ENCODE data around the gene COL4A2. TPM values are rescaled to one million over a fixed set of nuclear protein-coding genes. Genes with fewer than 3 reads are reported as not detected.

The COL4A2 gene
- polyA plus RNA-seq, 1 experiment: 886 TPM

- H3K27me3 ChIP-seq (ENCODE audit: control insufficient read depth, insufficient read depth, low read length): no peaks in the 10 kb centered on the region
- ChIA-PET CTCF (interaction anchor here (0.6 to 2.4 kb wide), 6 partner anchors 28 to 290 kb away, joined by 3 to 9 read pairs (median 4); no protein-coding TSS in a partner anchor), POLR2A (no interaction called here)
- H3K4me3 ChIP-seq (ENCODE audit: low read depth, low read length): no peak overlapping the region
- 0 out of 2 replicates have a peak, but pooled peaks cover 3% of the 10 kb centered on the region for H3K36me3 ChIP-seq (ENCODE audit: control insufficient read depth, insufficient read depth, low read length)
- DNase-seq (ENCODE audit: low read depth): no peak
- TF ChIP-seq CTCF (IDR thresholded peaks at IDR 0.05; ENCODE audit: insufficient read depth, low read depth, low read length): no peak
Observed at GRCh38 chr13:110322126-110322827, 15.2 kb downstream of the COL4A2 start.

GRCh38 chr13:110322828-110323171 lies 15.7 kb downstream of the COL4A2 start:
- H3K4me3 ChIP-seq (ENCODE audit: low read depth, low read length): no peak overlapping the region
- H3K36me3 ChIP-seq (ENCODE audit: control insufficient read depth, insufficient read depth, low read length): 0 out of 2 replicates have a peak, but pooled peaks cover under 1% of the 10 kb centered on the region
- ChIA-PET POLR2A (no interaction called here), CTCF (interaction anchor here (0.6 to 2.4 kb wide), 10 partner anchors 9 to 290 kb away, joined by 3 to 9 read pairs (median 3); no protein-coding TSS in a partner anchor)
- H3K27me3 ChIP-seq (ENCODE audit: control insufficient read depth, insufficient read depth, low read length): no peaks in the 10 kb centered on the region
- no peak for TF ChIP-seq CTCF (IDR thresholded peaks at IDR 0.05; ENCODE audit: insufficient read depth, low read depth, low read length)
- no peak for DNase-seq (ENCODE audit: low read depth)

GRCh38 chr13:110323172-110323891 lies 16.2 kb downstream of the COL4A2 start:
- TF ChIP-seq CTCF (IDR thresholded peaks at IDR 0.05; ENCODE audit: insufficient read depth, low read depth, low read length): peak; percentile 21; the same call in 1 of the 2 replicates
- ChIA-PET POLR2A (interaction anchor here (0.6 kb wide), 1 partner anchor 392 kb away, joined by 7 read pairs; no protein-coding TSS in a partner anchor), CTCF (interaction anchor here (0.6 to 2.4 kb wide), 11 partner anchors 8 to 289 kb away, joined by 3 to 9 read pairs (median 4); no protein-coding TSS in a partner anchor)

GRCh38 chr13:110324026-110324749 lies 17.1 kb downstream of the COL4A2 start:
- Histone ChIP-seq H3K36me3 (ENCODE audit: control insufficient read depth, insufficient read depth, low read length) (no peaks in the 10 kb centered on the region), H3K4me3 (ENCODE audit: low read depth, low read length) (no peak overlapping the region), H3K27me3 (ENCODE audit: control insufficient read depth, insufficient read depth, low read length) (no peaks in the 10 kb centered on the region)
- no peak for TF ChIP-seq CTCF (IDR thresholded peaks at IDR 0.05; ENCODE audit: insufficient read depth, low read depth, low read length)
- CTCF ChIA-PET: interaction anchor here (0.9 to 2.4 kb wide), 8 partner anchors 7 to 102 kb away, joined by 3 to 9 read pairs (median 4); no protein-coding TSS in a partner anchor
- no peak for DNase-seq (ENCODE audit: low read depth)
- POLR2A ChIA-PET: interaction anchor here (0.6 kb wide), 1 partner anchor 23 kb away, joined by 7 read pairs; no protein-coding TSS in a partner anchor

More at GRCh38 chr13:110323172-110323891, 16.2 kb downstream of the COL4A2 start:
- peak; percentile 65 for DNase-seq (ENCODE audit: low read depth)
- no peaks in the 10 kb centered on the region for H3K36me3 ChIP-seq (ENCODE audit: control insufficient read depth, insufficient read depth, low read length)
- H3K27me3 ChIP-seq (ENCODE audit: control insufficient read depth, insufficient read depth, low read length): no peaks in the 10 kb centered on the region
- H3K4me3 ChIP-seq (ENCODE audit: low read depth, low read length): no peak overlapping the region
